ENCODE data around the gene TRIM68. TPM values are rescaled to one million over a fixed set of nuclear protein-coding genes. Genes with fewer than 3 reads are reported as not detected.

Gene TRIM68, protein sequence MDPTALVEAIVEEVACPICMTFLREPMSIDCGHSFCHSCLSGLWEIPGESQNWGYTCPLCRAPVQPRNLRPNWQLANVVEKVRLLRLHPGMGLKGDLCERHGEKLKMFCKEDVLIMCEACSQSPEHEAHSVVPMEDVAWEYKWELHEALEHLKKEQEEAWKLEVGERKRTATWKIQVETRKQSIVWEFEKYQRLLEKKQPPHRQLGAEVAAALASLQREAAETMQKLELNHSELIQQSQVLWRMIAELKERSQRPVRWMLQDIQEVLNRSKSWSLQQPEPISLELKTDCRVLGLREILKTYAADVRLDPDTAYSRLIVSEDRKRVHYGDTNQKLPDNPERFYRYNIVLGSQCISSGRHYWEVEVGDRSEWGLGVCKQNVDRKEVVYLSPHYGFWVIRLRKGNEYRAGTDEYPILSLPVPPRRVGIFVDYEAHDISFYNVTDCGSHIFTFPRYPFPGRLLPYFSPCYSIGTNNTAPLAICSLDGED
- total RNA-seq = 10 to 100 TPM in 4 of 8 experiments, 1 to 10 TPM in 4; 7.9 to 16.6 (median 10.1) TPM

DNA sequence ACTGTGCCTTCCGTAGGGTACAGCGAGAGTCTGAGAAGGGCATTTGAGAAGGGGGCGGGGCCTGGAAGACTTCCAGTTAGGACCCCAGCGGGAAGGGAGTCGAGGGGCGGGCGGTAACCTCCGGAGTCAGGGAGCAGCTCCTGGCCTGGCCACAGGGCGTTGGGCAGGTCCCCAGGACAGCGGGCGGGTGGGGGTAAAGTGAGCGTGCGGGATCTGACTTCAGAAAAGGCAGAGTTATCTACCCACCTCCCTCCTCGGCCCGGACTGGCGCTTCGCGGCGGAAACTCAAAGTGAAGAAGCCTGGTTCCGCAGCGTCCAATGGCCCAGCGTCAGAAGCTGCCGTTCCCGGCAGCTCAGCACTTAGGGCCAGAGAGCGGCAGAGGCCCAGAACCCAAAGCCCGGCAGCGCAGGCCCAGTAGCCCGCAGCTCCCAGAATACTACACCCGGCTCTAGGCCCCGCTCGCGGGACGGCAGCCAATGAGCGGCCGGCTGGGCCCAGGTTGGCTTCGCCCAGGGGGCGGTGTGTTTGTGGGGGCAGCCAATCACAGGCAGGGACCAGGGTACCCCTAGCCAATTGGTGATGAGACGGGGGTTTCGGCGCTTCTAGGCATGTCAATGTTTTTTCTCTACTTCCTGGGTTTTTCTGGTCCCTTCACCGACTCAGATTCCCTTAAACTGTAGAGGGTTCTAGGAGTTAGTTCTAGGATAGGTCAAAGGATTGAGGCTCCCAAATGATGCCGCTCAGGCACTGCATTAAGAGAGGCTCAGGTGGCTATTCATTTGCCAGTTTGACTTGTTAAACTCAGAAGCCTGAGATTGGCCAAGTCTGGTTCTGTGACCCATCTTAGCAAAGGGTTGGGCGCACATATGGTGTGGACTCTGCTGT lies at the start of gene TRIM68:
TSS of gene TRIM68 (minus strand) at position 451 of the 886 bp plus-strand sequence. CDS start 2,727 bp downstream, outside the sequence.
- in situ Hi-C loops (cut with MboI; ENCODE audit: low pct_unique_long_range_greater_than_20kb in 2 of 9, low sequenced_read_pairs in 9 of 9, unreplicated experiment in 9 of 9) = no loop called here
- peak; percentile 97 to 100 (median 100) for ATAC-seq (replicated peaks in 6 of 8)
- H3K4me1 ChIP-seq (replicated peaks in 1 of 2) = peaks cover 5 to 6% of the 10 kb centered on the region in 2 donors
- WGBS, 10 experiments = 0 to 67% (median 42%) methylated on average over 1 to 5 of the region's 43 CpGs; no CpG with 5 or more reads in 1 of the 10 experiments
- peak within 1 kb of the TSS; percentile 50 to 84 (median 65) for H3K4me3 ChIP-seq
- peak within 1 kb of the TSS; percentile 64 to 73 for H3K27ac ChIP-seq

DNA sequence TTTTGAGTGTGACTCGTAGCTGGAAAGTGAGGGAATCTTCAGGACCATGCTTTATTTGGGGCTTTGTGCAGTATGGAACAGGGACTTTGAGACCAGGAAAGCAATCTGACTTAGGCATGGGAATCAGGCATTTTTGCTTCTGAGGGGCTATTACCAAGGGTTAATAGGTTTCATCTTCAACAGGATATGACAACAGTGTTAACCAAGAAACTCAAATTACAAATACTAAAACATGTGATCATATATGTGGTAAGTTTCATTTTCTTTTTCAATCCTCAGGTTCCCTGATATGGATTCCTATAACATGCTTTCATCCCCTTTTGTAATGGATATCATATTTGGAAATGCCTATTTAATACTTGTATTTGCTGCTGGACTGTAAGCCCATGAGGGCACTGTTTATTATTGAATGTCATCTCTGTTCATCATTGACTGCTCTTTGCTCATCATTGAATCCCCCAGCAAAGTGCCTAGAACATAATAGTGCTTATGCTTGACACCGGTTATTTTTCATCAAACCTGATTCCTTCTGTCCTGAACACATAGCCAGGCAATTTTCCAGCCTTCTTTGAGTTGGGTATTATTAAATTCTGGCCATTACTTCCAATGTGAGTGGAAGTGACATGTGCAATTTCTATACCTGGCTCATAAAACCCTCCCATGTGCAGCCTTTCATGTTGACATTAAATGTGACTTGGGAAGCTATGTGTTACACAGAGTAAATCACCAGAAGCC lies 46.8 kb upstream of the TRIM68 start:
- no peak for ATAC-seq (replicated peaks in 6 of 8)
- Histone ChIP-seq H3K4me1 (replicated peaks in 1 of 2) (no peaks in the 10 kb centered on the region), H3K27ac (no peak overlapping the region), H3K4me3 (no peak overlapping the region)
- in situ Hi-C loops (cut with MboI; ENCODE audit: low pct_unique_long_range_greater_than_20kb in 2 of 9, low sequenced_read_pairs in 9 of 9, unreplicated experiment in 9 of 9) = no loop called here
- WGBS, 10 experiments = 0 to 91% (median 39%) methylated on average over 1 to 2 of the region's 2 CpGs; no CpG with 5 or more reads in 3 of the 10 experiments

DNA sequence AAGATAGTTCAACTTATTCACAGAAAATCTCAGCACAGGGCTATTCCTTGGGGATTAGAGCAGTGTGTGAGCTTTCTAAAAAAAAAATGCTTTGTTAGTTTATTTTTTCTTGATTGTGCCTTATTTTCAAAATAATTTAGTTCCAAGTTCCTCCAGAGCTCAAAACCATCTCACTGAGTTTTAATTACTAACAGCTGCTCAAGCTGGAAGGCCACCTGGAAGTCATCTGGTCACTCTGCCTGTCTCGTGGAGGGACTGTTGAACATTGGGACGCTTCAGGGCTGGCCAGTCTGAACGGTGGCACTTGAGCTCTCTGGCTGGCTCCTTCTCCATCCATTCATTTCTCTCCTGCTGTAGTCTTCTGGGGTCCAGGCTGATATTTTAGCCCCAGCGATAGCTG lies 39.7 kb upstream of the TRIM68 start:
- in situ Hi-C loops (cut with MboI; ENCODE audit: low pct_unique_long_range_greater_than_20kb in 2 of 9, low sequenced_read_pairs in 9 of 9, unreplicated experiment in 9 of 9) = loop anchor here in 5 of 9 experiments (10.0 to 25.0 kb wide), 5 partner anchors 340 to 1690 kb away; partner anchors contain the start of genes OR51L1 (in 1 of the 5) and OR52N2 (in 1 of the 5)

DNA sequence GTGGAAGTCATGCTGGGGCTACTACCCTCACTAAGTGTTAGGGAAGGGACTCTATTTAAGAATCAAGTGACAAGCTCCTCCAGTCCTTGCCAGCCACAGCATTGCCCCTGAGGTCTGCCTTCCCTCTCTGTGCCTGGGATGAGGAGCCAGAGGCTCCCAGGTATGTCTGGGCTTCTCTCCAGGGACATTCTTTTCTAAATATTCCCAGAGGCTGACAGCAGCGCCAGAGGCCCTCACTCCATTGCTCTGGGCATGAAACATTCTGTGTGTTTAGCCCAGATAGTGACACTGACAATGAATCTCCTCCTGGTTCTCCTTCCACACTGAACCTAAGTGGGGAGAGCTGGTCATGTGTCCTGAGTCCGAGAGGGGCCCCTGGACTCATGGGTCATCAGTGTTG lies 37.9 kb upstream of the TRIM68 start:
- Histone ChIP-seq H3K4me1 (replicated peaks in 1 of 2) (no peaks in the 10 kb centered on the region), H3K27ac (no peak overlapping the region), H3K4me3 (no peak overlapping the region)
- in situ Hi-C loops (cut with MboI; ENCODE audit: low pct_unique_long_range_greater_than_20kb in 2 of 9, low sequenced_read_pairs in 9 of 9, unreplicated experiment in 9 of 9) = loop anchor here in 5 of 9 experiments (10.0 to 25.0 kb wide), 5 partner anchors 341 to 1691 kb away; partner anchors contain the start of genes OR51L1 (in 1 of the 5) and OR52N2 (in 1 of the 5)
- no peak for ATAC-seq (replicated peaks in 6 of 8)
- WGBS, 10 experiments = 0 to 60% (median 59%) methylated on average over 1 of the region's 2 CpGs; no CpG with 5 or more reads in 6 of the 10 experiments

More for the DNA sequence above, 39.7 kb upstream of the TRIM68 start:
- Histone ChIP-seq H3K27ac (no peak overlapping the region), H3K4me3 (no peak overlapping the region), H3K4me1 (replicated peaks in 1 of 2) (no peaks in the 10 kb centered on the region)
- WGBS, 10 experiments = 8 to 100% (median 73%) methylated on average over 1 to 3 of the region's 4 CpGs; no CpG with 5 or more reads in 3 of the 10 experiments
- ATAC-seq (replicated peaks in 6 of 8) = peak in 1 of 8 experiments; percentile 16

DNA sequence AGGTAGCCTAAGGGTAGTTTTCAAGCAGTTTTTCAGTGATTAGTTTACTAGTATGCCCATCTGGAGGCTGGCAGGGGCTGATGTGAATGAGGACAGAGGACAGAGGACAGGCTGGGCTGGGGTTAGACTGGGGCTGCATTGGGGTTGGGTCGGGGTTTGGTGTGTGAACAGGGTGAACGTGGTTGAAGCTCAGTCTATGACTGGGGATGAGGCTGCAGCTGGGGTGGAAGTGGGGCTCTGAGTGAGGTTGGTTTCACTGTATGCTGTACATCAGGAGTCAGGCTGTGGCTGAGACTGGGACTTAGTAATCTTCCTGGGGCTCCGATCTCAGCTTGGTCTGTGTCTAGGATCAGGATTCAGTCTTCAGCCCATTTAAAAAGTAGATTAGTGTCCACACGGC lies 36.2 kb upstream of the TRIM68 start:
- no peak for ATAC-seq (replicated peaks in 6 of 8)
- H3K27ac ChIP-seq = no peak overlapping the region
- H3K4me3 ChIP-seq = no peak overlapping the region
- in situ Hi-C loops (cut with MboI; ENCODE audit: low pct_unique_long_range_greater_than_20kb in 2 of 9, low sequenced_read_pairs in 9 of 9, unreplicated experiment in 9 of 9) = loop anchor here in 5 of 9 experiments (10.0 to 25.0 kb wide), 5 partner anchors 343 to 1693 kb away; partner anchors contain the start of genes OR51L1 (in 1 of the 5) and OR52N2 (in 1 of the 5)
- 93 to 100% (median 100%) methylated on average over 1 to 2 of the region's 4 CpGs; no CpG with 5 or more reads in 4 of the 10 experiments for WGBS, 10 experiments
- no peaks in the 10 kb centered on the region for H3K4me1 ChIP-seq (replicated peaks in 1 of 2)

DNA sequence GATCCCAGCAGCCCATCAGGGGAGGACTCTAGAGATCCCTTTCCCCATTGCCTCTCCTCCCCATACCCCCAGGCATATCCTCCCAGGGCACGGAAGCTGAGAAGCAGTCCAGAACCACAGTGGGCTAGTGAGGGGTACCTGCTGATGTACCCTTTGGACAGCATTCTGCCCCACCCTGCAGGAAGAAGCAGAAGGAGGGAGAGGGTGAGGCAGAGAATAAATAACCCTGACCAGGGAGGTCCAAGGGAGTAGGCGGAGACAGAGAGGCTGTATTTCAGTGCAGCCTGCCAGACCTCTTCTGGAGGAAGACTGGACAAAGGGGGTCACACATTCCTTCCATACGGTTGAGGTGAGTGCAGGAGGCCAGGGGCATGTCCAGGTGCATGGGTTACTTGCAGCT lies 35.7 kb upstream of the TRIM68 start, which contains the start of gene OR51E1:
TSS of gene OR51E1 (plus strand) at position 301 of the 400 bp plus-strand sequence. CDS start 8,545 bp downstream, outside the sequence.
- no peak within 1 kb of the TSS for H3K27ac ChIP-seq
- WGBS, 10 experiments = 15 to 81% (median 20%) methylated on average over 1 to 2 of the region's 3 CpGs; no CpG with 5 or more reads in 7 of the 10 experiments
- H3K4me1 ChIP-seq (replicated peaks in 1 of 2) = no peaks in the 10 kb centered on the region
- in situ Hi-C loops (cut with MboI; ENCODE audit: low pct_unique_long_range_greater_than_20kb in 2 of 9, low sequenced_read_pairs in 9 of 9, unreplicated experiment in 9 of 9) = loop anchor here in 5 of 9 experiments (10.0 to 25.0 kb wide), 5 partner anchors 344 to 1694 kb away; partner anchors contain the start of genes OR51L1 (in 1 of the 5) and OR52N2 (in 1 of the 5)
- no peak within 1 kb of the TSS for H3K4me3 ChIP-seq
- ATAC-seq (replicated peaks in 6 of 8) = no peak

DNA sequence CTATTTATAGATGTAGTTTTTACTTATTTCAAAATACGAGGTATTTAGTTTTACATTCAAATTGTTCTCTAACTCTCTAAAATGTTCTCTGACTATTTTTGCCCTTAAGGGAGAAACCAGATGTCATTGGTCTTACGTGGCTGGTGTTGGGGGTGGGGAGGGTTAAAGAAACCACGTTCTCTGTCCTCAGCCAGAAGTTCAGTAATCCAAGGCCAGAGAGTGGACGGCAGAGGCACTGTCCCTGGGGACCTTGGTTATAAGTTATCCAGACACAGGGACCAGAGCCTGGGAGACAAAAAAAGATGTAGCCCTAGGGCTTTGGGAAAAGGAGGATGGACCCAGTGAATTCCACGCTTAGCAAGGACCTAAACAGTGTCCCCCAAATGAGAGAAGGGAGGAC lies 35.0 kb upstream of the TRIM68 start:
- in situ Hi-C loops (cut with MboI; ENCODE audit: low pct_unique_long_range_greater_than_20kb in 2 of 9, low sequenced_read_pairs in 9 of 9, unreplicated experiment in 9 of 9) = loop anchor here in 5 of 9 experiments (10.0 to 25.0 kb wide), 5 partner anchors 344 to 1694 kb away; partner anchors contain the start of genes OR51L1 (in 1 of the 5) and OR52N2 (in 1 of the 5)
- H3K4me3 ChIP-seq = no peak overlapping the region
- H3K27ac ChIP-seq = no peak overlapping the region
- 13 to 72% (median 37%) methylated on average over 1 to 5 of the region's 5 CpGs for WGBS, 10 experiments
- peak in 3 of 8 experiments; percentile 44 to 54 (median 44) for ATAC-seq (replicated peaks in 6 of 8)
- no peaks in the 10 kb centered on the region for H3K4me1 ChIP-seq (replicated peaks in 1 of 2)

DNA sequence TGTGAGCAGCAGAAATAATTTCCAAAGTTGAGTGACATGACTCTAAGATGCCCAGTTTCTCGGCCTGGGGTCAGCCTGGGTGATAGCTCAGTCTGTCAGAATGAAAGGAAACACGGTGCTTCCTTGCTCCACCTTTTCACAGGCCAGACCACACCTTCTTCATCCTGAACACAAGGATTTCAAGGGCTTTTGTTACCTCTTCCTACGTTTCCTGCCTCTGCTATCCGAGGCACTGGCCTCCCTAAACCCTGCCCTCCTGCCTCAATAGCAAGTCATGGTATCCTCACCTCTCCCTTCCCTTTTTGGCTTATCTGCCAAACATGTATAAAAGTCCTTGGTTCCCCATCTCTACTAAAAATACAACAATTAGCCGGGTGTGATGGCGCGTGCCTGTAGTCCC lies 34.0 kb upstream of the TRIM68 start:
- WGBS, 10 experiments = 19 to 86% (median 59%) methylated on average over 3 to 7 of the region's 7 CpGs; no CpG with 5 or more reads in 4 of the 10 experiments
- in situ Hi-C loops (cut with MboI; ENCODE audit: low pct_unique_long_range_greater_than_20kb in 2 of 9, low sequenced_read_pairs in 9 of 9, unreplicated experiment in 9 of 9) = loop anchor here in 5 of 9 experiments (10.0 to 25.0 kb wide), 5 partner anchors 345 to 1695 kb away; partner anchors contain the start of genes OR51L1 (in 1 of the 5) and OR52N2 (in 1 of the 5)

DNA sequence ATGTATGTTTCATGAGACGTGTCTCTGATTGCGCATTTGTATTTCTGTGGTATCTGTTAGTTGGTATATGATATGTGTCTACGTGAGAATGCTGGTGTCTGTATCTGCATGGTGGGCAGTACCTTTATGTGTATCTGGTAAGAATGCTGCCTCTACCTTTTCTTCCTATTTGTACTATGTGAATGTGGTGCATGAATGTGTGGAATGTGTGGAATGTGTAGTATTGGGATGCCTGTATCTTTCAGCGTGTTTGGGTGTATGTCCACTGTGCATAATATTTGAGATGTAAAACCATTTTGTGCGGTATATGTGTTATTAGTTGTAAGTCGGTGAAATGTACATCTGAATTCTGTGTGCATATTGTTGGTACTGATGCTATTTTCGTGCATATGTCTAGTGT lies 33.5 kb upstream of the TRIM68 start:
- 0 to 87% (median 50%) methylated on average over 1 to 5 of the region's 7 CpGs; no CpG with 5 or more reads in 3 of the 10 experiments for WGBS, 10 experiments
- in situ Hi-C loops (cut with MboI; ENCODE audit: low pct_unique_long_range_greater_than_20kb in 2 of 9, low sequenced_read_pairs in 9 of 9, unreplicated experiment in 9 of 9) = loop anchor here in 5 of 9 experiments (10.0 to 25.0 kb wide), 5 partner anchors 346 to 1696 kb away; partner anchors contain the start of genes OR51L1 (in 1 of the 5) and OR52N2 (in 1 of the 5)
- Histone ChIP-seq H3K27ac (no peak overlapping the region), H3K4me1 (replicated peaks in 1 of 2) (no peaks in the 10 kb centered on the region), H3K4me3 (no peak overlapping the region)
- peak in 1 of 8 experiments; percentile 48 for ATAC-seq (replicated peaks in 6 of 8)

More for the DNA sequence above, 34.0 kb upstream of the TRIM68 start:
- H3K4me1 ChIP-seq (replicated peaks in 1 of 2) = no peaks in the 10 kb centered on the region
- H3K27ac ChIP-seq = no peak overlapping the region
- H3K4me3 ChIP-seq = no peak overlapping the region
- ATAC-seq (replicated peaks in 6 of 8) = no peak

DNA sequence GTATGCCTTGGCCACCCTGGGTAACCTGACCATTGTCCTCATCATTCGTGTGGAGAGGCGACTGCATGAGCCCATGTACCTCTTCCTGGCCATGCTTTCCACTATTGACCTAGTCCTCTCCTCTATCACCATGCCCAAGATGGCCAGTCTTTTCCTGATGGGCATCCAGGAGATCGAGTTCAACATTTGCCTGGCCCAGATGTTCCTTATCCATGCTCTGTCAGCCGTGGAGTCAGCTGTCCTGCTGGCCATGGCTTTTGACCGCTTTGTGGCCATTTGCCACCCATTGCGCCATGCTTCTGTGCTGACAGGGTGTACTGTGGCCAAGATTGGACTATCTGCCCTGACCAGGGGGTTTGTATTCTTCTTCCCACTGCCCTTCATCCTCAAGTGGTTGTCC lies 31.9 kb upstream of the TRIM68 start:
- H3K27ac ChIP-seq = no peak overlapping the region
- H3K4me3 ChIP-seq = no peak overlapping the region
- no peak for ATAC-seq (replicated peaks in 6 of 8)
- WGBS, 10 experiments = 65 to 84% (median 80%) methylated on average over 1 to 5 of the region's 6 CpGs; no CpG with 5 or more reads in 3 of the 10 experiments
- no peaks in the 10 kb centered on the region for H3K4me1 ChIP-seq (replicated peaks in 1 of 2)
- in situ Hi-C loops (cut with MboI; ENCODE audit: low pct_unique_long_range_greater_than_20kb in 2 of 9, low sequenced_read_pairs in 9 of 9, unreplicated experiment in 9 of 9) = loop anchor here in 5 of 9 experiments (5.0 to 25.0 kb wide), 7 partner anchors 182 to 1697 kb away; partner anchors contain the start of genes OR51F2 (in 3 of the 5), OR51L1 (in 1 of the 5) and OR52N2 (in 1 of the 5)

DNA sequence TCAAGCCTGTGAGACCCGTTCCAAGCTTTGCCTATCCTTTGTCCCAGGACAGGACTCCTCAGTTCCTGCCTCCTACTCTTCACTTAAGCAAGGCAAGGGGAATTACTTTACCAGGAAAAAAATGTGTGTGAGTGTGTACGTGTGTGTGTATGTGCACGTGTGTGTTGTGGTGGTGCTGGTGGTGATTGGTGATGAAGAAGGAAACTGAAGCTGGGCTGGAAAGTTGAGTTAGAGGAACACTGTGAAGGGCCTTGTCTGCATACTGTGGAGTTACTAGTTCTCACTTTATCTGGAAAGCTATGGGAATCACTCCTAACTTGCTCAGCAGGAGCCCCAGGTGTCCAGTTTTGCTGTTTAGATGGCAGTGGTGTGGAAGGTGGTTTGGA lies 29.6 kb upstream of the TRIM68 start:
- in situ Hi-C loops (cut with MboI; ENCODE audit: low pct_unique_long_range_greater_than_20kb in 2 of 9, low sequenced_read_pairs in 9 of 9, unreplicated experiment in 9 of 9) = loop anchor here in 5 of 9 experiments (5.0 to 25.0 kb wide), 7 partner anchors 185 to 1700 kb away; partner anchors contain the start of genes OR51F2 (in 3 of the 5), OR51L1 (in 1 of the 5) and OR52N2 (in 1 of the 5)
- no peak overlapping the region for H3K4me3 ChIP-seq
- no peak for ATAC-seq (replicated peaks in 6 of 8)
- no peaks in the 10 kb centered on the region for H3K4me1 ChIP-seq (replicated peaks in 1 of 2)
- H3K27ac ChIP-seq = no peak overlapping the region
- WGBS, 10 experiments = 20 to 100% (median 74%) methylated on average over 1 to 2 of the region's 3 CpGs; no CpG with 5 or more reads in 4 of the 10 experiments
